HG02610 (cell line): ENCODE results near the gene ATP9A.
"Not testable (repeated sequence)": the region's sequence is repeated elsewhere in the genome, so short reads cannot be mapped to it uniquely, and the experiment has no call there.

Experiments
- ATAC-seq: cut with Tn5 transposase; IDR thresholded peaks from one replicate; pipeline ENCODE4 v1.9.1; 2021; ENCODE audit warnings: mild to moderate bottlenecking, moderate library complexity; ENCODE audit not compliant: unreplicated experiment

ATP9A gene

GRCh38 chr20:51767867-51768758, at the start of gene ATP9A:
TSS of gene ATP9A (minus strand) at chr20:51768390. CDS start at chr20:51768369, 21 bp downstream.
- ATAC-seq, result no peak

- not testable (repeated sequence) for ATAC-seq
Measured at GRCh38 chr20:51816856-51817255, 48.7 kb upstream of the ATP9A start.

GRCh38 chr20:51815383-51816076, 47.3 kb upstream of the ATP9A start:
- no peak for ATAC-seq

GRCh38 chr20:51812861-51813260, 44.7 kb upstream of the ATP9A start:
- no peak for ATAC-seq

GRCh38 chr20:51811514-51812128, 43.4 kb upstream of the ATP9A start:
- ATAC-seq, result no peak

- ATAC-seq, result no peak
Measured at GRCh38 chr20:51811042-51811355, 42.8 kb upstream of the ATP9A start.

GRCh38 chr20:51810155-51811041, 42.2 kb upstream of the ATP9A start:
- no peak for ATAC-seq

- ATAC-seq, result no peak
Measured at GRCh38 chr20:51807720-51808250, 39.6 kb upstream of the ATP9A start.

GRCh38 chr20:51804754-51805153, 36.6 kb upstream of the ATP9A start:
- ATAC-seq, result no peak

- no peak for ATAC-seq
Measured at GRCh38 chr20:51803148-51803854, 35.1 kb upstream of the ATP9A start.

GRCh38 chr20:51802170-51802751, 34.1 kb upstream of the ATP9A start, which contains the start of gene SALL4:
TSS of gene SALL4 (minus strand) at chr20:51802521. CDS start at chr20:51802408, 113 bp downstream.
- no peak for ATAC-seq

- ATAC-seq, result no peak
Measured at GRCh38 chr20:51801823-51802123, 33.6 kb upstream of the ATP9A start.

GRCh38 chr20:51801122-51801822, 33.1 kb upstream of the ATP9A start:
- no peak for ATAC-seq

GRCh38 chr20:51800872-51801121, 32.6 kb upstream of the ATP9A start:
- no peak for ATAC-seq

GRCh38 chr20:51800060-51800871, 32.1 kb upstream of the ATP9A start:
- no peak for ATAC-seq

GRCh38 chr20:51799401-51799860, 31.2 kb upstream of the ATP9A start:
- no peak for ATAC-seq

GRCh38 chr20:51797357-51798025, 29.3 kb upstream of the ATP9A start:
- no peak for ATAC-seq

GRCh38 chr20:51796340-51796739, 28.1 kb upstream of the ATP9A start:
- ATAC-seq, result no peak
